Activated CD4-positive, alpha-beta T cell treated with anti-CD3 and anti-CD28 coated beads, Interleukin-2, amount 50 U/mL, for 24 hours (primary cell): Measurements from ENCODE around the gene DHRSX.
"Not testable (repeated sequence)": the region's sequence is repeated elsewhere in the genome, so short reads cannot be mapped to it uniquely, and the experiment has no call there.

Source experiments
- DNase-seq, 2 donors: peaks; one replicate each; pipeline ENCODE4 v3.0.0-alpha.2; 2020; ENCODE audit warnings: low read depth in 1 of 2, low spot score in 1 of 2

DHRSX gene

GRCh38 chrX:2427147-2427546 lies 73.6 kb downstream of the DHRSX start:
- DNase-seq: no peak

DNA sequence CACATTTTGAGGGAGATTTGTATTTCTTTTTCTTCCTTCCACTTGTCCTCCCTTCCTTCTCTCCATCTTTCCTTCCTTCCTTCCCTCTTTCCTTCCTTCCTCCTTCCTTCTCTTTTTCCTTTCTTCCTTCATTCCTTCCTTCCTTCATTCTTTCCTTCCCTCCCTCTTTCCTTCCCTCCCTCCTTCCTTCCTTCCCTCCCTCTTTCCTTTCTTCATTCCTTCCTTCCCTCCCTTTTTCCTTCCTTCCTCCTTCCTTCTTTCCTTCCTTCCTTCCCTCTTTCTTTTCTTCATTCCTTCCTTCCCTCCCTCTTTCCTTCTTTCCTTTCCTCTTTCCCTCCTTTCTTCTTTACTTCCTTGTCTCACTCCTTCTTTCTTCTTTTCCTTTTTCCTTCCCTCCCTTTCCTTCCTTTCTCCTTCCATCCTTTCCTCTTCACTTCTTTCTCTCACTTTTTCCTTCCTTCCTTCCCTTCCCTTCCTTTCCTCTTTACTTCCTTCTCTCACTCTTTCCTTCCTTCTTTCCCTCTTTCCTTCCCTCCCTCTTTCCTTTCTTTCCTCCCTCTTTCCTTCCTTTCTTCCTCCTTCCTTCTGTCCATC lies 74.4 kb downstream of the DHRSX start:
- DNase-seq: no peak

DNA sequence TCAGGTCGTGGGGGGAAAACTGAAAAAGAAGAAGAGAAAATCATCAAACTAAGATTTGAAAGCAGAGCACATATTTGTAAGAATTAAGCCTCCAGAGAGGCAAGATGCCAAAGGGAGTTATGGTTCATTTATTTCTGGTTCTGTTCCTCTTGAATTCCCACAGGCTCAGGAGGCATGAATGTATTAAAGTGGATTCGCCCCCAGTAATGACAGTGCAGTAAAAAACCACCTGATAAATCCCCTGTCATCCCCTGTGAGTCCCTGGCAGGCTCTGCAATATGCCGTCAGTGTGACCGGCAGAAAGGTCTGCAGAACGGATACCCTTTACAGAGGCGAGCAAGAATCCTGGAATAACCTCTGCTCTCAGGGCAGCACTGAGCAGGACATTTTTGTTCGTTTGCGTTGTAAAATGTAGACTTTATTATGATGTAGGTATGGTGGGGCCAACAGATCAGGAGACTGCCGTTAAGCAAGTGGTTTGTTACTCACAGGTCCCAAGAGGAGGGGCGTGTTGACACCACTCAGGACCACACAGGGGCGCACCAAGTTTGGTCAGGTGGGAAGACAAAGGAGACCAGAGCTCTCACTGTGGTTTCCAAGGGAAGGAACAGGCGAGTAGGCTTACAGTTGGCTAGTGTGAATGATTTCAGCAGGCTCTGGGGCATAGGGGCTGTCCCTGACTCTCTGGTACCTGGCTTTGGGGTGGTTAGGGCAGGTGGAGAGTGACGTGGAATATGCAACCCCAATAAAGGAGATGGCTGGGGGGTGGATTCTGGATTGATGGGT lies 75.3 kb downstream of the DHRSX start:
- DNase-seq: no peak

GRCh38 chrX:2424317-2424716 lies 76.5 kb downstream of the DHRSX start:
- no peak for DNase-seq

DNA sequence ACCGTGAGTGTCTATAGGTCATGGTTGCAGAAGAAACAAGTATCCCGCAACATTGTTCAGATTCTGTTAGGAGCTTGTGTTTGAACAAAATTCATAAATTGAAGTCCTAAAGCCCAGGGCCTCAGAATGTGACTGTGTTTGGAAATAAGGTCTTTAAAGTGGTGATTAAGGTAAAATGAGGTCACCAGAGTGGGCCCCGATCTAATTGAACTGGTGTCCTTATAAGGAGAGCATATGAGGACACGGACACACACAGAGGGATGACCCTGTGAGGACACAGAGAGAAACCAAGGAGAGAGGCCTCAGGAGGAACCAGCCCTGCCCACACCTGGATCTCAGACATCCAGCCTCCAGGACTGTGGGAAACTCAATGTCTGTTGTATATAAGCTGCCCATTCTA lies 76.9 kb downstream of the DHRSX start:
- no peak for DNase-seq

DNA sequence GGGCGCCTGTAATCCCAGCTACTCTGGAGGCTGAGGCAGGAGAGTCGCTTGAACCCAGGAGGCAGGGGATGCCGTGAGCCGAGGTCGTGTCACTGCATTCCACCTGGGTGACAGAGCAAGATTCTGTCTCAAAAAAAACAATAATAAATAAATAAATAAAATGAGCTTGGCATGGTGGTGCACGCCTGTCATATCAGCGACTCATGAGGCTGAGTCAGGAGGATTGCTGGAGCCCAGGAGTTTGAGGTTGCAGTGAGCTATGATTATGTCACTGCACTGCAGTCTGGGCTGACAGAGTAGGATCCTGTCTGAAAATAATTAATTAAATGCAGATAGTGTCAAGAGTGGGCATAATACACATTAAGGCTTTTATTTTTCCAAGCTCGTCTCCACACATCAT lies 77.5 kb downstream of the DHRSX start:
- DNase-seq: no peak

GRCh38 chrX:2419418-2419817 lies 81.4 kb downstream of the DHRSX start:
- not testable (repeated sequence) for DNase-seq

DNA sequence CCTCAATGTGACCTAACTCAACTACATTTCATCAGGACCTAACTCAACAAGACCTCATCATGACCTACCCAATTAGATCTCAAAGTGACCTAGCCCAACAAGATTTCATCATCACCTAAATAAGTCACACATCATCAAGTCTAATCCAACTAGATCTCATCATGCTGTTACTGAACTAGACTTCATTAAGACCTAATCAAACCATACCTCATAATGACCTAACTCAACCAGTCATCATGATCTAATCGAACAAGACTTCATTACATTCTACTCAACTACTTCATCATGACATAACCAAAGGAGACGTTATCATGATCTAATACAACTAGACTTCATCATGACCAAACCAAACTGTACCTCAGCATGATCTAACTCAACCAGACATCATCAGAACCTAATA lies 82.8 kb downstream of the DHRSX start:
- DNase-seq: no peak

- DNase-seq: no peak
These were observed 83.7 kb downstream of the DHRSX start for GRCh38 chrX:2416851-2417604.

GRCh38 chrX:2414384-2414783 lies 86.4 kb downstream of the DHRSX start:
- DNase-seq: no peak

DNA sequence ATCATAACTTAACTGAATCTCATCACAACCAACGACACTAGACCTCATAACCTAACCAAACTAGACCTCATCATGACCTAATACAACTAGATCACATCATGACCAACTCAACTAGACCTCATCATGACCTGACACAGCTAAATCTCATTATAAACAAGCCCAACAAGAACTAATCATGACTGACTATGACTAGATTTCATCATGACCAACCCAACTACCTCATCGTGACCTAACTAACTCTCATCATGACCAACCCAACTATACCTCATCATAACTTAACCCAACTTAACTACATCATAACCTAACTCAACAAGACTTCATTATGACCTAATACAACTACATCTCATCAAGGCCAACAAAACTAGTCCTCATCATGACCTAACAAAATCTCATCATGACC lies 86.8 kb downstream of the DHRSX start:
- no peak for DNase-seq

DNA sequence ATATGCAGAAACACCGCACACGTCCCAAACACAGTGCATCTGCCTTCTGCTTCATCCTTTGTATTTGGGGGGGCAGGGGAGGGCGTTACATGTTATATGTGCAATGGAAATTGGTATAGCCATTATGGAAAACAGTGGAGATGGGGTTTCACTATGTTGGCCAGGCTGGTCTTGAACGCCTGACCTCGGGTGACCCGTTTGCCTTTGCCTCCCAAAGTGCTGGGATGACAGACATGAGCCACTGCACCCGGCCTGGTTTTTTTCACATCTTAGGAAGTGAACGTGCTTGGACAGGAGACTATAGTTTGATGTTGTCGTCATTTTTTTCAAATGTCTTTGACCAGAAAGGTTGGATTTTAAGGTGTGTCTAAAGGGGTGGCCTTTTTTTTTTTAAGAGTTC lies 88.6 kb downstream of the DHRSX start:
- DNase-seq: no peak

DNA sequence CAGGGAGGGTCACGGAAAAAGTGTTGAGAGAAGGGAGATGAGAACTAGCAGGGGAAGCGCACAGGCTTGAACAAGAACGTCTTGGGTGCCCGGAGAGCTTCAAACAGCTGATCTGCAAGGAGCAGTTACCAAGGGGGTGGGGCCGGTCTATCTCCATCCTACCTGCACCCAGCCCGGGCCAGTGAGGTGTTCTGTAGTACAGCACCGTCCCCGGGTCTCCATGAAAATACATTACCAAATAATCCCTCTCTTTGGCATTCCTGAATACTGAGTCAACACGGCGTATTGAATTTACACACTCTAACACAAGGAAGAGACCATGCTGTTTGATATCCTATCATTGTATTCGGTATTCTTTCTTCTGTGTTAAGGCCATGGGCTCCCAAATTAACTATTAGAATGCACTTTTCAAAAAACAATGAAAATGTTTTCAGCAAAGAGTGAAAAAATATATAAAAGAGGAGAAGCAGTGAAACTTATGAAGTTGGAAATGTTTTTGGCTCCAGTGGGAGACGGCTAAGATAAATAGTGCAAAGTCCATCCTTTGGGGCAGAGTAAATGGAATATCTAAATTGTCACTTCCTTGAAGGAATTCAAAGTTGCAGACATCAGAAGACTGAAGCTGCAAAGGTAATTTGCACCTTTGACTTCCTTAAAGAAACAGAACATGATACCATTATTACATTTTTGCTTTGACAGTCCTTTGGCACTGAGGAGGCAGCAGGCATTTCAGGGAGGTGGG lies 90.3 kb downstream of the DHRSX start:
- no peak for DNase-seq

GRCh38 chrX:2409796-2410195 lies 91.0 kb downstream of the DHRSX start:
- no peak for DNase-seq

GRCh38 chrX:2408856-2409255 lies 91.9 kb downstream of the DHRSX start:
- no peak for DNase-seq

GRCh38 chrX:2406891-2407518 lies 93.8 kb downstream of the DHRSX start:
- no peak for DNase-seq

GRCh38 chrX:2404776-2405175 lies 96.0 kb downstream of the DHRSX start:
- DNase-seq: no peak

DNA sequence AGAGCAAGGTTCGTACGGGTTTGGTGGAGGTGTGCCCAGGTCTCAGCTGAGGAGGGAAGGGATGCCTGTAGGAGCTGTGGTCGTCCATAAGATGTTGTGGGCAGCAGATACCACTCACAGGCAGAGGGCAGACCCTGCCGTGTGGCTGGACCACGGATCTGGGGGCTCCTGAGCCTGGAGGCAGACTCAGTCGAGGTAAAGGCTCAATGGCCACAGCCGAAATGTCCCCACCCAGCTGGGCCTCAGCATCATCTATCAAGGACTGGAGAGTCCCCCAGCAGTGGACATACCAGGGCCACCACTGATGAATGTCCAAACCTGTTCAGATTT lies 98.5 kb downstream of the DHRSX start:
- DNase-seq: no peak

DNA sequence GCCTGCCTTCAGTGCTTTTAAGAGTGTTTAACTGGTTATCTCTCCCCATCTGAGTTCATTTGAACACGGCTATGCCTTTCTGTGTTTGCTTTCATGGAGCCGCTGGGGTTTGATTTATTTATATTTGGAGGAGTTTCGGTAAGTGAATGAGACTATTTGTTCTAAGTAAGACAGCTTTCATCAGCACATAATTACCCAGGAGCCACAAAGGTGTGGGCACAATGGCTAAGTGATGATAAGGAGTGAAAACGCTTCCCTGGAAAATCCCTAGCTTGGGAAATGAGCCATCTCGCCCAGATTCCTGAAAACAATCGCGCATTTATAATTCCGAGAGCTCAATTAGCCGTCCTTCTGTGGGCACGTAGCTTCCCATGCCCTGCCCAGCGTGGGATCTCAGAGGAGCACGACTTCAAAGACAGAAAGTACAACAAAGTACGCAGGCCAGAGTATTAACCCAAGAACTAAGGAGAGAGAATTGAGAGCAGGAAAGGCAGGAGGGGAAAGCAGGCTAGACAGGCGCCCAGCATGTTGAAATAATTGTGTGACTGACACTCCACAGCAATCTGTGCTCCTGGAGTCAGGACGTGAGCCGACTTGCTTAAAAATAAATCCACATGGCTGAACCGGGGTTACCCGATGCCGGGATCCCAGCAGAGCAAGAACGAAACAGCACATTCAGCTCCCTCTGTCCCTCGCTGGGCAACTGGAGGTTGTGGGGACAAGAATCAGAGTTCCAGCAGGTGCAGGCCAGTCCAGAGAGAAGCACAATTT lies 99.0 kb downstream of the DHRSX start:
- DNase-seq: no peak

GRCh38 chrX:2401201-2401589 lies 99.6 kb downstream of the DHRSX start:
- no peak for DNase-seq
